NCI-H1417 treated with DMSO at 0.1 percent for 48 hours (cell line): ENCODE measurements around the gene PLA1A.

Experiments
- DNase-seq: peaks from one replicate; lab custom pipeline; 2025; lab: John Stamatoyannopoulos, UW

The PLA1A gene

GRCh38 chr3:119608405-119609000, 10.8 kb downstream of the PLA1A start:
- no peak for DNase-seq

- DNase-seq: no peak
These were observed 11.6 kb downstream of the PLA1A start for GRCh38 chr3:119609301-119609700.

GRCh38 chr3:119611664-119612063, 14.0 kb downstream of the PLA1A start:
- DNase-seq: no peak

DNA sequence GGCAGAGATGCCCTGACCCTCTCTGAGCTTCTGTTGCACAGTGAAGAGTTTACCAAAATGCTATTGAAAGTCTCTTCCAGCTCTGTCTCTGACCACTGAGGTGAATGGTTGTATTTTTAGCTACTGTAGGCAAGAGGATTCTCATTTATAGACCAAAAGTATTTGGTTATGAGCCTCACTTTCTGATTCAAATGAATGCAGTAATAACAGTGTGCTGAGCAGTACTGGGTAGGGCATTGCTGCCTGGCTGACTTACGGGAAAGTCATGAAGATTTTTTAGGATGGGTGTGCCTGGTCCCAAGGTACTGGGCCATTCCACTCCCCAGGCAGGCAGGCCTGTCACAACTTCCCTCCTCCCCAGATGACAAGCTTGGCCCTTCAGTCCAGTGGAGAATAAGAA, 15.5 kb downstream of the PLA1A start:
- DNase-seq: no peak

GRCh38 chr3:119613872-119614271, 16.2 kb downstream of the PLA1A start:
- no peak for DNase-seq

DNA sequence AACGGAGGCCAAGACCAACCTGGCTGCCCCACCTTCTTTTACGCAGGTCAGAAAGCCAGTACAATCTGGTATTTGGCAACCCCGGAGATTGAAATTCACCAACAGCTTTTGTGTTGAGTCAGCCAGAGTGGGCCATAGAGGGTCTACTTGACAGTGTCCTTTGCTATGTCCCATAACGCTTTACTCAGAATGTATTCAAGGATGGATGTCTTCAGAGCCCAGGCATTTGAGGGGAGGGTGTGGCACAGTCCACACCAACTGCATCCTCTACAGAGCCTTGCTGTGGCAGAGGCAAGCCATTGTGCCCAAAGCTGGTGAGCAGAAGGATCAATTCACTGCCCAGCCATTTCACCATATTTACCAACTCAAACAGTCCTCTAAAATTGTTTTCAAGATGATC, 18.4 kb downstream of the PLA1A start:
- DNase-seq: no peak

GRCh38 chr3:119619094-119619493, 21.4 kb downstream of the PLA1A start:
- no peak for DNase-seq

- DNase-seq: no peak
These were observed 23.2 kb downstream of the PLA1A start for GRCh38 chr3:119620899-119621298.

GRCh38 chr3:119624002-119624720, 26.5 kb downstream of the PLA1A start:
- DNase-seq: no peak

DNA sequence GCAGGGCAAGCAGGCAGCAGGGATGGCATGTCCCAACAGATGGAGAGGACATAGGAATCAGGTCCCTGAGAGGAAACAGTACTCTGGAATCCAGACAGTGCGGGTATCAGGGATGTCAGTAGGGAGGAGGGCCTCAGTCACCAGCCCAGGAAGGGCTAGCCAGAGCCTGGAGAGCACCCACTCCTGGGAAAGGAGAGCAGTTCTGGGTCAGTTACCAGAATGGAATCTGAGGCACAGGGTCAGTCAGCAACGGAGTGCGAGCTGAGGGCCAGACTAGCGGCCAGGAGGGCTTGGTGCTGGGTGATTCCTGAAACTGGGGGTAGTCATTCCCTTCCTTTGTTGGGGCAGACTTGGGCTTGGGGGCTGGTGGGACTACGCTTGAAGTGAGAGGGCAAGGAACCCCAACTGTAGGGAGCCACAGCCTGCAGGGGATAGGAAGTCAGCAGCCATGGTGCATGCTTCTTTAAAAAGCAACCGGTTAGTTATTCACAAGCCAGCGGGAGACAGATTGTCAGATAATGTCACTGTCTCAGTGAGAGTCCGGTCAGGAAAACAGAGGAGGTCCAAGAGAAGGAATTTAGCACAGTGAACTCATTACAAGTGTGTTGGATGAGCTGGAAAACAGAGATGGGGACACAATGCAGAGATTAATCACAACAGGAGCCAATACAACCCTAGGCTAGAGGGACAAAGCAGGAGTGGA, 27.9 kb downstream of the PLA1A start:
- no peak for DNase-seq

DNA sequence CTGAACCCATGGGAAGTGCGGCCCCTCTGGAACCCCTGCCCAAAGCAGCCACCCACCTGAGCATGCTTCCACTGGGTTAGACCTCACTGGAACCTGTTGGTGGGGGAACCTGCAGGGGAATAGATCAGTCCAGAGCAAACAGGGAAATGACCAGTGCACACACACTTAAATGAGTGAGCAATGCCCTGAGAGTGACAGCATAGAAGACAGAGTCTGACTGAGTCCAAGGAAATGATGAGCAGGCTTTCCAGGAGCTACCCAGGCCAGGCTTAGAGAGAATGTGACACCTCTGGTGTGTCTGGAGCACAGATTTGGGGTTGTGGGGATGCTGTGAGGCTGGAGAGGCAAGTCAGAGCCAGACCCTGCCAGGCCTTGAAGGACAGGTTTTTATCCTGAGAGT, 28.5 kb downstream of the PLA1A start:
- DNase-seq: no peak

- no peak for DNase-seq
These were observed 29.8 kb downstream of the PLA1A start for GRCh38 chr3:119627461-119627860.

DNA sequence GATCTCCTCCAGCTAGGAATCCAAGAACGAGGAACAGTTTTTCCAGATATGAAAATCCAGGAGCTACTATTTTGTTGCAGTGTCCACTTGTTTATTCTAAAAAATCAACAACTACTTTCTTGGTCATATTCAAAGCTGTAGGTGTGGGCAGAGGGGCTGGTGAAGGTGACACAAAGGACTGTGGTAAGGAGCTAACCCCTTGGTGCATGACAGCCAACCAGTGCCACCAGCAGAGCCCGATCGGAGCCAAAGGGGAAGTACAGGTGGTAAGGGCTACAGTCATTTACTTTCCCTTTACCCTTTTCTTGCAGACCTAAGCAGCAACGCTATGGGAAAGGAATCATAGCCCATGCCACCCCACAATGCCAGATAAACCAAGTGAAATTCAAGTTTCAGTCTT, 30.7 kb downstream of the PLA1A start:
- no peak for DNase-seq

GRCh38 chr3:119628816-119629445, 31.2 kb downstream of the PLA1A start:
- no peak for DNase-seq

- no peak for DNase-seq
These were observed 32.6 kb downstream of the PLA1A start for GRCh38 chr3:119630128-119630879.

GRCh38 chr3:119630880-119631329, 33.2 kb downstream of the PLA1A start:
- no peak for DNase-seq

- DNase-seq: no peak
These were observed 33.8 kb downstream of the PLA1A start for GRCh38 chr3:119631516-119631915.

GRCh38 chr3:119632216-119632615, 34.5 kb downstream of the PLA1A start:
- DNase-seq: no peak

- no peak for DNase-seq
These were observed 35.1 kb downstream of the PLA1A start for GRCh38 chr3:119632829-119633228.

DNA sequence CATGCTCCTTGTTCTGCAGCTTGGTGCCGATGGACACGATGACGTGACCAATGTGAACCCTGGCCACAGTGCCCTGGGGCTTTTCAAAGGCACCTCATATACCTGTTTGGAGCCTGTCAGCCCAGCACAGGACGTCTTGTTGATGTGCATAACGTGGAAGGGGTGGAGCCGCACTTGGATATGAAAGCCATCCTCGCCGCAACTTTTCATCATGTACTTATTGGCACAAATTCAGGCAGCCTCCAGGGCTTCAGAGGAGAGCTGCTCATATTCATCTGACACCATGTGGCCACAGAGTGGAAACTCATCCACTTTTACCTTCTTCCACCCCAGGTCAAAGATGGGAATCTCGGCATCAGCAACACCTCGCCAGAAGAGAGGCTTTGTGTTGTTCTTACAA, 38.0 kb downstream of the PLA1A start:
- no peak for DNase-seq

GRCh38 chr3:119636249-119636648, 38.6 kb downstream of the PLA1A start:
- no peak for DNase-seq
